GM12878 (cell line): ENCODE data around the gene SYNCRIP.

Experiments used
- CHD1 ChIP-seq: IDR thresholded peaks from 2 replicates; pipeline ENCODE4 v1.6.1; 2012; ENCODE audit warnings: low read depth, low read length, improper control_type of control experiment
- FOS ChIP-seq: IDR thresholded peaks from 3 replicates; pipeline ENCODE4 v1.6.1; 2011; ENCODE audit warnings: borderline replicate concordance; ENCODE audit not compliant: insufficient read length; ENCODE audit errors: extremely low read depth
- MYC ChIP-seq: IDR thresholded peaks from 2 replicates; pipeline ENCODE4 v1.6.1; 2011; ENCODE audit warnings: mild to moderate bottlenecking, low read length, moderate library complexity, inconsistent platforms; ENCODE audit not compliant: insufficient read depth, insufficient replicate concordance, insufficient read length, severe bottlenecking
- POLR2AphosphoS2 ChIP-seq: IDR thresholded peaks from 2 replicates; pipeline ENCODE4 v1.6.1; 2011; ENCODE audit warnings: low read depth, mild to moderate bottlenecking, low read length, improper control_type of control experiment, moderate library complexity
- SREBF2 ChIP-seq: IDR thresholded peaks from 2 replicates; pipeline ENCODE4 v1.6.1; 2012; ENCODE audit warnings: mild to moderate bottlenecking, low read length
- YY1 ChIP-seq: IDR thresholded peaks from 2 replicates; pipeline ENCODE4 v1.6.1; 2011; ENCODE audit warnings: low read depth, mild to moderate bottlenecking, low read length
- TF ChIP-seq, protein P1 (sequence below): fragments of 450-650 bp; IDR thresholded peaks from 2 replicates; pipeline ENCODE4 v1.6.1; 2017; ENCODE audit warnings: mild to moderate bottlenecking, low read depth, inconsistent platforms; ENCODE audit not compliant: poor library complexity, severe bottlenecking
- TF ChIP-seq, protein P2 (sequence below), 3 experiments: IDR thresholded peaks in 2 of 3; conservative IDR thresholded peaks in 1 of 3; 2 replicates each; pipeline ENCODE4 v1.5.1; 2011; ENCODE audit warnings: low read depth in 3 of 3, low read length in 3 of 3, mild to moderate bottlenecking in 3 of 3, control low read depth in 2 of 3, moderate library complexity in 2 of 3, inconsistent platforms in 1 of 3, mixed read lengths in 1 of 3; ENCODE audit not compliant: control insufficient read depth in 2 of 3, insufficient read depth in 1 of 3; ENCODE audit errors: extremely low read depth in 1 of 3
- TF ChIP-seq, protein P3 (sequence below): fragments of 450-650 bp; IDR thresholded peaks from 2 replicates; pipeline ENCODE4 v1.6.1; 2018; ENCODE audit warnings: mild to moderate bottlenecking, low read depth, moderate library complexity; ENCODE audit not compliant: partially characterized antibody
- TF ChIP-seq, protein P4 (sequence below): IDR thresholded peaks from 2 replicates; pipeline ENCODE4 v1.6.1; 2011; ENCODE audit warnings: borderline replicate concordance, low read depth, mild to moderate bottlenecking, moderate library complexity, low read length; ENCODE audit not compliant: insufficient read depth, poor library complexity, severe bottlenecking

DNA sequence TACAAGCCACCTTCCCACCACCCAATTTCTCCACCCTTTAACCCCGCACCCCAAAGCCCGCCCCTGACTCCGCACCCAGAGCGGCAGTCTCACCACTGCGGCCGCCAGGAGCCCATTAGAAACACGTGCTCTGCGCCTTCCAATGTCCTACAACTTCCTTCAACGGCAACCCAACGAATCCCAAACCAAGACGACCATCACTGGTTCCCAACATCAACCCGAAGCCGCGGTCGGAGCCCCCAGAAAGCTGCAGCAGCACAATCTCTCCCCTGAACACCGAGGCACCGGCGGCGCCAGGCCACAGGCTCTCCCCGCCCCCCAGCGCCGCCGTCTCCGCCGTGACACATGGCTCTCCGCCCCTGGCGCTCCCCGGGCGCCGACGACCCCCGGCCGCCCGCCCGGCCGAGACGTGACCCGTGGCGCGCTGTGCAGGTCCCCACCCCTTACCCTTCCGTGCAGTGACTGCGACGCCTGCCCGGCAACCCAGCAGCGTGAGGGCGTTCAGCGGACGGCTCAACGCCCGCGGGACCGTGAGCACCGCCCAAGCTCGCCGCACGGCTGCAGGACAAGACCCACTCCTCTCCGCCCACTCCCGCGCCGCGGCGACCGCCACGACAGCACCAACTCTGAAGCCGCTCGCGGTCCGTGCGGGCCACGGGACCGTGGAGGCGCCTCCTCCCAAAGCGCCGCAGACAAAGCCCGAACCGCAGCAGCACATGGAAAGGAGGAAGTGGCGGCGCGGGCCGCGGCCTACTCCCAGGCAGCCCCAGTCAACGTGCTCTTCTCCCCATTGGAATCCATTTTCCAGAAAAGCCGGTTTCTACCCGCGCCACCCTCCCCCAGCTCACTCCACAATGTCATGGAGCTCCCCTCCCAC lies 551 bp downstream of the SYNCRIP start:
- TF ChIP-seq YY1 (no peak), SREBF2 (no peak), FOS (no peak), POLR2AphosphoS2 (peak; percentile 68; the same call in 1 of the 2 replicates), MYC (peak; percentile 35), CHD1 (no peak)
- TF ChIP-seq, protein P1, sequence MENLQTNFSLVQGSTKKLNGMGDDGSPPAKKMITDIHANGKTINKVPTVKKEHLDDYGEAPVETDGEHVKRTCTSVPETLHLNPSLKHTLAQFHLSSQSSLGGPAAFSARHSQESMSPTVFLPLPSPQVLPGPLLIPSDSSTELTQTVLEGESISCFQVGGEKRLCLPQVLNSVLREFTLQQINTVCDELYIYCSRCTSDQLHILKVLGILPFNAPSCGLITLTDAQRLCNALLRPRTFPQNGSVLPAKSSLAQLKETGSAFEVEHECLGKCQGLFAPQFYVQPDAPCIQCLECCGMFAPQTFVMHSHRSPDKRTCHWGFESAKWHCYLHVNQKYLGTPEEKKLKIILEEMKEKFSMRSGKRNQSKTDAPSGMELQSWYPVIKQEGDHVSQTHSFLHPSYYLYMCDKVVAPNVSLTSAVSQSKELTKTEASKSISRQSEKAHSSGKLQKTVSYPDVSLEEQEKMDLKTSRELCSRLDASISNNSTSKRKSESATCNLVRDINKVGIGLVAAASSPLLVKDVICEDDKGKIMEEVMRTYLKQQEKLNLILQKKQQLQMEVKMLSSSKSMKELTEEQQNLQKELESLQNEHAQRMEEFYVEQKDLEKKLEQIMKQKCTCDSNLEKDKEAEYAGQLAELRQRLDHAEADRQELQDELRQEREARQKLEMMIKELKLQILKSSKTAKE: no peak
- TF ChIP-seq, protein P2, sequence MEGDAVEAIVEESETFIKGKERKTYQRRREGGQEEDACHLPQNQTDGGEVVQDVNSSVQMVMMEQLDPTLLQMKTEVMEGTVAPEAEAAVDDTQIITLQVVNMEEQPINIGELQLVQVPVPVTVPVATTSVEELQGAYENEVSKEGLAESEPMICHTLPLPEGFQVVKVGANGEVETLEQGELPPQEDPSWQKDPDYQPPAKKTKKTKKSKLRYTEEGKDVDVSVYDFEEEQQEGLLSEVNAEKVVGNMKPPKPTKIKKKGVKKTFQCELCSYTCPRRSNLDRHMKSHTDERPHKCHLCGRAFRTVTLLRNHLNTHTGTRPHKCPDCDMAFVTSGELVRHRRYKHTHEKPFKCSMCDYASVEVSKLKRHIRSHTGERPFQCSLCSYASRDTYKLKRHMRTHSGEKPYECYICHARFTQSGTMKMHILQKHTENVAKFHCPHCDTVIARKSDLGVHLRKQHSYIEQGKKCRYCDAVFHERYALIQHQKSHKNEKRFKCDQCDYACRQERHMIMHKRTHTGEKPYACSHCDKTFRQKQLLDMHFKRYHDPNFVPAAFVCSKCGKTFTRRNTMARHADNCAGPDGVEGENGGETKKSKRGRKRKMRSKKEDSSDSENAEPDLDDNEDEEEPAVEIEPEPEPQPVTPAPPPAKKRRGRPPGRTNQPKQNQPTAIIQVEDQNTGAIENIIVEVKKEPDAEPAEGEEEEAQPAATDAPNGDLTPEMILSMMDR (IDR thresholded peaks at IDR 0.05 in 2 of 3, conservative IDR thresholded peaks at IDR 0.05 in 1 of 3; ENCODE audit: control insufficient read depth in 2 of 3, extremely low read depth in 1 of 3, insufficient read depth in 1 of 3, low read depth in 3 of 3, low read length in 3 of 3): no peak
- TF ChIP-seq, protein P3, sequence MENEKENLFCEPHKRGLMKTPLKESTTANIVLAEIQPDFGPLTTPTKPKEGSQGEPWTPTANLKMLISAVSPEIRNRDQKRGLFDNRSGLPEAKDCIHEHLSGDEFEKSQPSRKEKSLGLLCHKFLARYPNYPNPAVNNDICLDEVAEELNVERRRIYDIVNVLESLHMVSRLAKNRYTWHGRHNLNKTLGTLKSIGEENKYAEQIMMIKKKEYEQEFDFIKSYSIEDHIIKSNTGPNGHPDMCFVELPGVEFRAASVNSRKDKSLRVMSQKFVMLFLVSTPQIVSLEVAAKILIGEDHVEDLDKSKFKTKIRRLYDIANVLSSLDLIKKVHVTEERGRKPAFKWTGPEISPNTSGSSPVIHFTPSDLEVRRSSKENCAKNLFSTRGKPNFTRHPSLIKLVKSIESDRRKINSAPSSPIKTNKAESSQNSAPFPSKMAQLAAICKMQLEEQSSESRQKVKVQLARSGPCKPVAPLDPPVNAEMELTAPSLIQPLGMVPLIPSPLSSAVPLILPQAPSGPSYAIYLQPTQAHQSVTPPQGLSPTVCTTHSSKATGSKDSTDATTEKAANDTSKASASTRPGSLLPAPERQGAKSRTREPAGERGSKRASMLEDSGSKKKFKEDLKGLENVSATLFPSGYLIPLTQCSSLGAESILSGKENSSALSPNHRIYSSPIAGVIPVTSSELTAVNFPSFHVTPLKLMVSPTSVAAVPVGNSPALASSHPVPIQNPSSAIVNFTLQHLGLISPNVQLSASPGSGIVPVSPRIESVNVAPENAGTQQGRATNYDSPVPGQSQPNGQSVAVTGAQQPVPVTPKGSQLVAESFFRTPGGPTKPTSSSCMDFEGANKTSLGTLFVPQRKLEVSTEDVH: no peak
- TF ChIP-seq, protein P4, sequence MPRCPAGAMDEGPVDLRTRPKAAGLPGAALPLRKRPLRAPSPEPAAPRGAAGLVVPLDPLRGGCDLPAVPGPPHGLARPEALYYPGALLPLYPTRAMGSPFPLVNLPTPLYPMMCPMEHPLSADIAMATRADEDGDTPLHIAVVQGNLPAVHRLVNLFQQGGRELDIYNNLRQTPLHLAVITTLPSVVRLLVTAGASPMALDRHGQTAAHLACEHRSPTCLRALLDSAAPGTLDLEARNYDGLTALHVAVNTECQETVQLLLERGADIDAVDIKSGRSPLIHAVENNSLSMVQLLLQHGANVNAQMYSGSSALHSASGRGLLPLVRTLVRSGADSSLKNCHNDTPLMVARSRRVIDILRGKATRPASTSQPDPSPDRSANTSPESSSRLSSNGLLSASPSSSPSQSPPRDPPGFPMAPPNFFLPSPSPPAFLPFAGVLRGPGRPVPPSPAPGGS: no peak
